HEK293 (cell line): ENCODE measurements around the gene SPACDR.

Experiments
- CTCF ChIA-PET: fragments of 350-600 bp; formaldehyde crosslinking; extraction: SDS; loops from one replicate; lab custom pipeline; 2021; ENCODE audit warnings: antibody characterized with exemption; lab: Yijun Ruan, JAX
- POLR2A ChIA-PET: fragments of 300-600 bp; formaldehyde crosslinking; extraction: SDS; loops from one replicate; lab custom pipeline; 2020; ENCODE audit warnings: antibody characterized with exemption, inconsistent platforms; lab: Yijun Ruan, JAX
- H3K27ac ChIP-seq: fragments of 200-500 bp; sonication (Bioruptor generic); 2 replicates; pipeline ENCODE4 v1.5.1; 2014; ENCODE audit warnings: low read depth, low read length, control low read depth, inconsistent platforms; ENCODE audit errors: extremely low read depth
- H3K36me3 ChIP-seq, 2 experiments: fragments of 200-500 bp in 1 of 2; sonication (Bioruptor generic) in 1 of 2; 1 replicate in 1 of 2; 2 replicates in 1 of 2; pipeline ENCODE4 v1.5.1; 2014 to 2017; ENCODE audit warnings: inconsistent platforms in 2 of 2, low read length in 2 of 2; ENCODE audit not compliant: control insufficient read depth in 2 of 2, insufficient read depth in 1 of 2
- H3K4me1 ChIP-seq: fragments of 200-500 bp; sonication (Bioruptor generic); 2 replicates; pipeline ENCODE4 v1.5.1; 2014; ENCODE audit warnings: mild to moderate bottlenecking, low read length, inconsistent platforms; ENCODE audit not compliant: control insufficient read depth, insufficient read depth
- H3K4me3 ChIP-seq: 2 replicates; pipeline ENCODE4 v1.5.1; 2011; ENCODE audit warnings: low read depth, mild to moderate bottlenecking, control low read depth, low read length, moderate library complexity
- H3K9me3 ChIP-seq: fragments of 200-500 bp; sonication (Bioruptor generic); 2 replicates; pipeline ENCODE4 v1.5.1; 2014; ENCODE audit warnings: low read depth, low read length, inconsistent platforms; ENCODE audit not compliant: control insufficient read depth, insufficient read depth
- GLIS1 ChIP-seq: fragments of 450-650 bp; formaldehyde crosslinking; IDR thresholded peaks from 2 replicates; pipeline ENCODE4 v1.5.1; 2016; ENCODE audit warnings: missing biosample characterization, missing genetic modification characterization
- HOXD13 ChIP-seq: sonication (generic); formaldehyde crosslinking; IDR thresholded peaks from 2 replicates; pipeline ENCODE4 v1.8.0; 2022; ENCODE audit warnings: missing genetic modification reagents, borderline replicate concordance
- KLF16 ChIP-seq: fragments of 450-650 bp; formaldehyde crosslinking; IDR thresholded peaks from 2 replicates; pipeline ENCODE4 v1.5.1; 2017; ENCODE audit warnings: missing biosample characterization, missing genetic modification characterization
- TCF7L2 ChIP-seq: IDR thresholded peaks from 2 replicates; pipeline ENCODE4 v1.6.1; 2011; ENCODE audit warnings: low read depth, mild to moderate bottlenecking, inconsistent platforms, low read length, moderate library complexity, borderline replicate concordance
- ZBTB8A ChIP-seq: fragments of 450-650 bp; formaldehyde crosslinking; IDR thresholded peaks from 2 replicates; pipeline ENCODE4 v1.5.1; 2016; ENCODE audit warnings: missing biosample characterization, missing genetic modification characterization
- ZNF174 ChIP-seq: fragments of 450-650 bp; formaldehyde crosslinking; IDR thresholded peaks from 2 replicates; pipeline ENCODE4 v1.5.0; 2017; ENCODE audit warnings: missing biosample characterization, mild to moderate bottlenecking, missing genetic modification characterization
- ZNF184 ChIP-seq: fragments of 450-650 bp; IDR thresholded peaks from 2 replicates; pipeline ENCODE4 v1.5.1; 2018; ENCODE audit warnings: missing biosample characterization, mild to moderate bottlenecking, missing genetic modification characterization
- ZNF223 ChIP-seq: fragments of 450-650 bp; formaldehyde crosslinking; IDR thresholded peaks from 2 replicates; pipeline ENCODE4 v1.5.1; 2016; ENCODE audit warnings: missing biosample characterization, missing genetic modification characterization
- ZNF48 ChIP-seq: fragments of 450-650 bp; formaldehyde crosslinking; IDR thresholded peaks from 2 replicates; pipeline ENCODE4 v1.5.1; 2016; ENCODE audit warnings: missing biosample characterization, missing genetic modification characterization
- ZNF626 ChIP-seq: fragments of 450-650 bp; sonication (Bioruptor Pico); formaldehyde crosslinking; IDR thresholded peaks from 2 replicates; pipeline ENCODE4 v1.5.1; 2018; ENCODE audit warnings: missing biosample characterization, missing genetic modification characterization, inconsistent platforms
- ZNF664 ChIP-seq: fragments of 450-650 bp; formaldehyde crosslinking; IDR thresholded peaks from 2 replicates; pipeline ENCODE4 v1.5.1; 2016; ENCODE audit warnings: missing biosample characterization, missing genetic modification characterization
- ZNF747 ChIP-seq: fragments of 450-650 bp; formaldehyde crosslinking; IDR thresholded peaks from 2 replicates; pipeline ENCODE4 v1.5.1; 2016; ENCODE audit warnings: missing biosample characterization, missing genetic modification characterization
- ZNF830 ChIP-seq: fragments of 450-650 bp; IDR thresholded peaks from 2 replicates; pipeline ENCODE4 v1.5.0; 2018; ENCODE audit warnings: missing biosample characterization, missing genetic modification characterization, low read depth, mild to moderate bottlenecking, moderate library complexity
- ZNF837 ChIP-seq: fragments of 450-650 bp; formaldehyde crosslinking; IDR thresholded peaks from 2 replicates; pipeline ENCODE4 v1.5.1; 2016; ENCODE audit warnings: missing biosample characterization, missing genetic modification characterization
- TF ChIP-seq, protein P1 (sequence below): fragments of 450-650 bp; formaldehyde crosslinking; IDR thresholded peaks from 2 replicates; pipeline ENCODE4 v1.5.1; 2016; ENCODE audit warnings: missing biosample characterization, missing genetic modification characterization
- TF ChIP-seq, protein P2 (sequence below): fragments of 450-650 bp; formaldehyde crosslinking; IDR thresholded peaks from 2 replicates; pipeline ENCODE4 v1.5.1; 2017; ENCODE audit warnings: missing biosample characterization, missing genetic modification characterization
- TF ChIP-seq, protein P3 (sequence below): fragments of 450-650 bp; formaldehyde crosslinking; IDR thresholded peaks from 2 replicates; pipeline ENCODE4 v1.5.1; 2016; ENCODE audit warnings: missing biosample characterization, missing genetic modification characterization
- TF ChIP-seq, protein P4 (sequence below): fragments of 450-650 bp; formaldehyde crosslinking; IDR thresholded peaks from 2 replicates; pipeline ENCODE4 v1.5.1; 2017; ENCODE audit warnings: missing biosample characterization, missing genetic modification characterization
- TF ChIP-seq, protein P5 (sequence below): fragments of 450-650 bp; formaldehyde crosslinking; IDR thresholded peaks from 2 replicates; pipeline ENCODE4 v1.5.1; 2016; ENCODE audit warnings: missing biosample characterization, missing genetic modification characterization
- TF ChIP-seq, protein P6 (sequence below): fragments of 450-650 bp; formaldehyde crosslinking; IDR thresholded peaks from 2 replicates; pipeline ENCODE4 v1.5.1; 2016; ENCODE audit warnings: missing biosample characterization, missing genetic modification characterization
- TF ChIP-seq, protein P7 (sequence below): fragments of 450-650 bp; formaldehyde crosslinking; IDR thresholded peaks from 2 replicates; pipeline ENCODE4 v1.5.1; 2016; ENCODE audit warnings: missing biosample characterization, missing genetic modification characterization

Gene SPACDR

DNA sequence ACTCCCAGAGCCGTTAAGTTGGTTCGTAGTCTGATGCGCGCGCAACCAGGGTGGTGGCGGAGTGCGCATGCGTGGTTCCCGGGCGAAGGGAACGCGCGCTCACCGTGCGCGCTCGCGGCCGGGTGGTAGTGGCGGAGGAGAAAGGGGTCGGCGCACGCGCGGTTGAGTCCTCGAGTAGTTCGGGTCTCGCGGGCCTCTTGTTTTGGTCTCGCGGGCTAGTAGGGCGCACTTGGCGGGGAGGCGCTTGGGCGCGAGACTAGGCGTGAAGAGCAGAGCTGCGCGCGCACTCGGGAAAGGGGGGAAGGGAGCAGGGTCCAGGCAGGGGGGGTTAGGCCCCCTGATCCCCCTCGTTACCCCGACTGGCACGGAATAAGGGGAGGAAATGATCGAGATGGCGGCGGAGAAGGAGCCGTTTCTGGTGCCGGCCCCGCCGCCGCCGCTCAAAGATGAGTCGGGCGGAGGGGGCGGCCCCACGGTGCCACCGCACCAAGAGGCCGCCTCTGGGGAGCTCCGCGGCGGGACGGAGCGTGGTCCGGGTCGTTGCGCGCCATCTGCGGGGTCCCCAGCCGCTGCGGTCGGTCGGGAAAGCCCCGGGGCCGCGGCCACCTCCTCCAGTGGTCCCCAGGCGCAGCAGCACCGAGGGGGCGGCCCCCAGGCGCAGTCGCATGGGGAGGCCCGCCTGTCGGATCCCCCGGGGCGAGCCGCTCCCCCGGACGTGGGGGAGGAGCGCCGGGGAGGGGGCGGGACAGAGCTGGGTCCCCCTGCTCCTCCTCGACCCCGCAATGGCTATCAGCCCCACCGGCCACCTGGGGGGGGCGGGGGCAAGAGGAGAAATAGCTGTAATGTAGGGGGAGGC is 34.2 kb downstream of the SPACDR start, which contains the start of gene MEPCE (continued):
- TF ChIP-seq KLF16 (tag by site-specific recombination) (peak; percentile 43; the same call in 1 of the 2 replicates), ZNF626 (tag by site-specific recombination) (no peak), ZNF223 (tag by site-specific recombination) (peak; percentile 89), GLIS1 (peak; percentile 98), ZNF837 (tag by site-specific recombination) (no peak), ZNF48 (tag by site-specific recombination) (no peak), HOXD13 (CRISPR knock-in tag) (no peak)
- TF ChIP-seq, protein P1, sequence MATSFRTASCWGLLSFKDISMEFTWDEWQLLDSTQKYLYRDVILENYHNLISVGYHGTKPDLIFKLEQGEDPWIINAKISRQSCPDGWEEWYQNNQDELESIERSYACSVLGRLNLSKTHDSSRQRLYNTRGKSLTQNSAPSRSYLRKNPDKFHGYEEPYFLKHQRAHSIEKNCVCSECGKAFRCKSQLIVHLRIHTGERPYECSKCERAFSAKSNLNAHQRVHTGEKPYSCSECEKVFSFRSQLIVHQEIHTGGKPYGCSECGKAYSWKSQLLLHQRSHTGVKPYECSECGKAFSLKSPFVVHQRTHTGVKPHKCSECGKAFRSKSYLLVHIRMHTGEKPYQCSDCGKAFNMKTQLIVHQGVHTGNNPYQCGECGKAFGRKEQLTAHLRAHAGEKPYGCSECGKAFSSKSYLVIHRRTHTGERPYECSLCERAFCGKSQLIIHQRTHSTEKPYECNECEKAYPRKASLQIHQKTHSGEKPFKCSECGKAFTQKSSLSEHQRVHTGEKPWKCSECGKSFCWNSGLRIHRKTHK (tag by site-specific recombination) = no peak
- TF ChIP-seq, protein P2, sequence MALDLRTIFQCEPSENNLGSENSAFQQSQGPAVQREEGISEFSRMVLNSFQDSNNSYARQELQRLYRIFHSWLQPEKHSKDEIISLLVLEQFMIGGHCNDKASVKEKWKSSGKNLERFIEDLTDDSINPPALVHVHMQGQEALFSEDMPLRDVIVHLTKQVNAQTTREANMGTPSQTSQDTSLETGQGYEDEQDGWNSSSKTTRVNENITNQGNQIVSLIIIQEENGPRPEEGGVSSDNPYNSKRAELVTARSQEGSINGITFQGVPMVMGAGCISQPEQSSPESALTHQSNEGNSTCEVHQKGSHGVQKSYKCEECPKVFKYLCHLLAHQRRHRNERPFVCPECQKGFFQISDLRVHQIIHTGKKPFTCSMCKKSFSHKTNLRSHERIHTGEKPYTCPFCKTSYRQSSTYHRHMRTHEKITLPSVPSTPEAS = no peak
- TF ChIP-seq, all 188 proteins: peak for 44

DNA sequence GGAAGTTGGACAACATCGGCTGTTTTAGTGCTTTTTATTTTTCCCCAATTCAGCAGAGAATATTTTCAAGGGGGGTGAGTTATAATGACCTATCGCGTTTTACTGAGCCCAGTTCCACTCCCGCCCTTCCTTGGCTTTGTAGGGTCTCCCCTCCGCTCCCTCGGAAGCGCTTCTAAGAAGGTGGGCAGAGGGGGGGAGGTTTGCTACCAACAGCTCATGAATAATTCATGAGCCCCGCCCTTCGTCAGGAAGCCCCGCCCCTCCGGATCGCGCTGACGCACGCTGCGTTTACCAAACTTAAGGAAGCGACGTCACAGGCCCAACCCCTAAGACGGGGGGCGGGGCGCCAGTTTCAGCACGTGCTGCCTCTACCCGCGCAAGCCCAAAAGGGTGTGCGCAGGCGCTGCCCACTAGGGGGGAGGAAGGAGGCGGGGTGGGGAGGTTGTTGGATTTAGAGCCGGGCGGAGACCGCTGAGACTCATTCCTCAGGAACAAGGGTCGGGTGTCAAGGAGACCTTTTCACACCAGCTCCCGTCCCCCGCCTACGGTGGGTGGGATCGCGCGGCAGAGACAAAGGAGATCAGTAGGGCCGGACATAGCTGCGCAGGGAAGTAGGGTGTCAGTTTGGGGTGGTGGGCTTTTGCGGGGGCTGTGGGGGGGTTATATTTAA is 35.0 kb downstream of the SPACDR start:
- Histone ChIP-seq H3K27ac (peak overlapping the region; percentile 97), H3K9me3 (no peaks in the 10 kb centered on the region), H3K4me3 (peak overlapping the region; percentile 83), H3K36me3 (peaks cover 0 to 37% of the 10 kb centered on the region in 2 experiments; a peak in 1 of 3 replicates), H3K4me1 (peaks cover 4% of the 10 kb centered on the region)
- ChIA-PET CTCF (interaction anchor here (0.6 to 1.4 kb wide), 4 partner anchors 21 to 296 kb away, joined by 3 to 5 read pairs (median 3); partner anchors contain the start of gene POP7), POLR2A (interaction anchor here (0.5 to 3.3 kb wide), 53 partner anchors 8 to 1073 kb away, joined by 3 to 39 read pairs (median 5); partner anchors contain the start of genes AGFG2, AP4M1, EPHB4 and FBXO24)
- peak; percentile 88 for TF ChIP-seq GLIS1
- TF ChIP-seq, protein P3, sequence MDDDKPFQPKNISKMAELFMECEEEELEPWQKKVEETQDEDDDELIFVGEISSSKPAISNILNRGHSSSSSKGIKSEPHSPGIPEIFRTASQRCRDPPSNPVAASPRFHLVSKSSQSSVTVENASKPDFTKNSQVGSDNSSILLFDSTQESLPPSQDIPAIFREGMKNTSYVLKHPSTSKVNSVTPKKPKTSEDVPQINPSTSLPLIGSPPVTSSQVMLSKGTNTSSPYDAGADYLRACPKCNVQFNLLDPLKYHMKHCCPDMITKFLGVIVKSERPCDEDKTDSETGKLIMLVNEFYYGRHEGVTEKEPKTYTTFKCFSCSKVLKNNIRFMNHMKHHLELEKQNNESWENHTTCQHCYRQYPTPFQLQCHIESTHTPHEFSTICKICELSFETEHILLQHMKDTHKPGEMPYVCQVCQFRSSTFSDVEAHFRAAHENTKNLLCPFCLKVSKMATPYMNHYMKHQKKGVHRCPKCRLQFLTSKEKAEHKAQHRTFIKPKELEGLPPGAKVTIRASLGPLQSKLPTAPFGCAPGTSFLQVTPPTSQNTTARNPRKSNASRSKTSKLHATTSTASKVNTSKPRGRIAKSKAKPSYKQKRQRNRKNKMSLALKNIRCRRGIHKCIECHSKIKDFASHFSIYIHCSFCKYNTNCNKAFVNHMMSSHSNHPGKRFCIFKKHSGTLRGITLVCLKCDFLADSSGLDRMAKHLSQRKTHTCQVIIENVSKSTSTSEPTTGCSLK (tag by site-specific recombination) = no peak
- TF ChIP-seq ZBTB8A = no peak; the same call in 1 of the 2 replicates
- TF ChIP-seq ZNF174 (tag by site-specific recombination) = no peak
- TF ChIP-seq, protein P4, sequence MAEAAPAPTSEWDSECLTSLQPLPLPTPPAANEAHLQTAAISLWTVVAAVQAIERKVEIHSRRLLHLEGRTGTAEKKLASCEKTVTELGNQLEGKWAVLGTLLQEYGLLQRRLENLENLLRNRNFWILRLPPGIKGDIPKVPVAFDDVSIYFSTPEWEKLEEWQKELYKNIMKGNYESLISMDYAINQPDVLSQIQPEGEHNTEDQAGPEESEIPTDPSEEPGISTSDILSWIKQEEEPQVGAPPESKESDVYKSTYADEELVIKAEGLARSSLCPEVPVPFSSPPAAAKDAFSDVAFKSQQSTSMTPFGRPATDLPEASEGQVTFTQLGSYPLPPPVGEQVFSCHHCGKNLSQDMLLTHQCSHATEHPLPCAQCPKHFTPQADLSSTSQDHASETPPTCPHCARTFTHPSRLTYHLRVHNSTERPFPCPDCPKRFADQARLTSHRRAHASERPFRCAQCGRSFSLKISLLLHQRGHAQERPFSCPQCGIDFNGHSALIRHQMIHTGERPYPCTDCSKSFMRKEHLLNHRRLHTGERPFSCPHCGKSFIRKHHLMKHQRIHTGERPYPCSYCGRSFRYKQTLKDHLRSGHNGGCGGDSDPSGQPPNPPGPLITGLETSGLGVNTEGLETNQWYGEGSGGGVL (tag by site-specific recombination) = no peak; the same call in 1 of the 2 replicates
- no peak for TF ChIP-seq ZNF747
- no peak for TF ChIP-seq ZNF830 (tag by site-specific recombination)
- no peak for TF ChIP-seq TCF7L2
- TF ChIP-seq ZNF184 = peak; percentile 61
- no peak for TF ChIP-seq ZNF664 (tag by site-specific recombination)
- TF ChIP-seq, protein P5, sequence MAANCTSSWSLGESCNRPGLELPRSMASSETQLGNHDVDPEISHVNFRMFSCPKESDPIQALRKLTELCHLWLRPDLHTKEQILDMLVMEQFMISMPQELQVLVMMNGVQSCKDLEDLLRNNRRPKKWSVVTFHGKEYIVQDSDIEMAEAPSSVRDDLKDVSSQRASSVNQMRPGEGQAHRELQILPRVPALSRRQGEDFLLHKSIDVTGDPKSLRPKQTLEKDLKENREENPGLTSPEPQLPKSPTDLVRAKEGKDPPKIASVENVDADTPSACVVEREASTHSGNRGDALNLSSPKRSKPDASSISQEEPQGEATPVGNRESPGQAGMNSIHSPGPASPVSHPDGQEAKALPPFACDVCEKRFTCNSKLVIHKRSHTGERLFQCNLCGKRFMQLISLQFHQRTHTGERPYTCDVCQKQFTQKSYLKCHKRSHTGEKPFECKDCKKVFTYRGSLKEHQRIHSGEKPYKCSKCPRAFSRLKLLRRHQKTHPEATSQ (tag by site-specific recombination) = no peak
- TF ChIP-seq, protein P6, sequence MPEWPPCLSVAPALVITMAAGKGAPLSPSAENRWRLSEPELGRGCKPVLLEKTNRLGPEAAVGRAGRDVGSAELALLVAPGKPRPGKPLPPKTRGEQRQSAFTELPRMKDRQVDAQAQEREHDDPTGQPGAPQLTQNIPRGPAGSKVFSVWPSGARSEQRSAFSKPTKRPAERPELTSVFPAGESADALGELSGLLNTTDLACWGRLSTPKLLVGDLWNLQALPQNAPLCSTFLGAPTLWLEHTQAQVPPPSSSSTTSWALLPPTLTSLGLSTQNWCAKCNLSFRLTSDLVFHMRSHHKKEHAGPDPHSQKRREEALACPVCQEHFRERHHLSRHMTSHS (tag by site-specific recombination) = no peak
- TF ChIP-seq, protein P7, sequence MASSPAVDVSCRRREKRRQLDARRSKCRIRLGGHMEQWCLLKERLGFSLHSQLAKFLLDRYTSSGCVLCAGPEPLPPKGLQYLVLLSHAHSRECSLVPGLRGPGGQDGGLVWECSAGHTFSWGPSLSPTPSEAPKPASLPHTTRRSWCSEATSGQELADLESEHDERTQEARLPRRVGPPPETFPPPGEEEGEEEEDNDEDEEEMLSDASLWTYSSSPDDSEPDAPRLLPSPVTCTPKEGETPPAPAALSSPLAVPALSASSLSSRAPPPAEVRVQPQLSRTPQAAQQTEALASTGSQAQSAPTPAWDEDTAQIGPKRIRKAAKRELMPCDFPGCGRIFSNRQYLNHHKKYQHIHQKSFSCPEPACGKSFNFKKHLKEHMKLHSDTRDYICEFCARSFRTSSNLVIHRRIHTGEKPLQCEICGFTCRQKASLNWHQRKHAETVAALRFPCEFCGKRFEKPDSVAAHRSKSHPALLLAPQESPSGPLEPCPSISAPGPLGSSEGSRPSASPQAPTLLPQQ = no peak
